ENCODE results near the gene TGFBR3.

The TGFBR3 gene

DNA sequence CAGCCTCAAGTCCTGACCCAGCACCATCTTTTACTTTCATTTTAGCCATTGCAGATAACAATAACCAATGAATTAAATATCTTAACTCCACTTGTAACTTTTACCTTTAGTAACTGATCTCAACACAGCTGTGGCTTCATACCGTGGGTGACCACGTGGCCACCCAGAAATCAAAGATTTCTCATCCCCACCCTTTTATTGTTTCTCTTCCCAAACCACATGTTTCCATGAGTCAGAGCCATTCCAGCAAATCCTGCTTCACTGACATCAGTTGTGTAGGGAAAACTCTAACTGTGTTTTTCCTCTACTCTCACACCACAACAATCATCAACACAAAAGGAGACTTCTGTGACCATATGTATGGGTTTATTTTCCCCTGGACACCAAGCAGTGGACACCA, 38.2 kb upstream of the TGFBR3 start:
- H2AFZ ChIP-seq (ENCODE audit: low read depth): no peak overlapping the region
- H3K4me3 ChIP-seq (IDR thresholded peaks at IDR 0.05; ENCODE audit: insufficient read depth, low read depth, low read length): no peak overlapping the region
- H3K27ac ChIP-seq: no peak overlapping the region
- H3K4me2 ChIP-seq: no peak overlapping the region
- H3K9ac ChIP-seq: no peak overlapping the region
- no peaks in the 10 kb centered on the region for H3K79me2 ChIP-seq (ENCODE audit: insufficient read depth, low read depth)
- no peaks in the 10 kb centered on the region for H3K27me3 ChIP-seq (ENCODE audit: insufficient read depth, low read depth)
- TF ChIP-seq, protein P1, sequence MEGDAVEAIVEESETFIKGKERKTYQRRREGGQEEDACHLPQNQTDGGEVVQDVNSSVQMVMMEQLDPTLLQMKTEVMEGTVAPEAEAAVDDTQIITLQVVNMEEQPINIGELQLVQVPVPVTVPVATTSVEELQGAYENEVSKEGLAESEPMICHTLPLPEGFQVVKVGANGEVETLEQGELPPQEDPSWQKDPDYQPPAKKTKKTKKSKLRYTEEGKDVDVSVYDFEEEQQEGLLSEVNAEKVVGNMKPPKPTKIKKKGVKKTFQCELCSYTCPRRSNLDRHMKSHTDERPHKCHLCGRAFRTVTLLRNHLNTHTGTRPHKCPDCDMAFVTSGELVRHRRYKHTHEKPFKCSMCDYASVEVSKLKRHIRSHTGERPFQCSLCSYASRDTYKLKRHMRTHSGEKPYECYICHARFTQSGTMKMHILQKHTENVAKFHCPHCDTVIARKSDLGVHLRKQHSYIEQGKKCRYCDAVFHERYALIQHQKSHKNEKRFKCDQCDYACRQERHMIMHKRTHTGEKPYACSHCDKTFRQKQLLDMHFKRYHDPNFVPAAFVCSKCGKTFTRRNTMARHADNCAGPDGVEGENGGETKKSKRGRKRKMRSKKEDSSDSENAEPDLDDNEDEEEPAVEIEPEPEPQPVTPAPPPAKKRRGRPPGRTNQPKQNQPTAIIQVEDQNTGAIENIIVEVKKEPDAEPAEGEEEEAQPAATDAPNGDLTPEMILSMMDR (conservative IDR thresholded peaks at IDR 0.05; ENCODE audit: low read depth, low read length): no peak
- no peaks in the 10 kb centered on the region for H3K4me1 ChIP-seq (ENCODE audit: low read depth, poor library complexity, severe bottlenecking)
- no peaks in the 10 kb centered on the region for H4K20me1 ChIP-seq (ENCODE audit: insufficient read depth)
- no peaks in the 10 kb centered on the region for H3K36me3 ChIP-seq (ENCODE audit: insufficient read depth)

DNA sequence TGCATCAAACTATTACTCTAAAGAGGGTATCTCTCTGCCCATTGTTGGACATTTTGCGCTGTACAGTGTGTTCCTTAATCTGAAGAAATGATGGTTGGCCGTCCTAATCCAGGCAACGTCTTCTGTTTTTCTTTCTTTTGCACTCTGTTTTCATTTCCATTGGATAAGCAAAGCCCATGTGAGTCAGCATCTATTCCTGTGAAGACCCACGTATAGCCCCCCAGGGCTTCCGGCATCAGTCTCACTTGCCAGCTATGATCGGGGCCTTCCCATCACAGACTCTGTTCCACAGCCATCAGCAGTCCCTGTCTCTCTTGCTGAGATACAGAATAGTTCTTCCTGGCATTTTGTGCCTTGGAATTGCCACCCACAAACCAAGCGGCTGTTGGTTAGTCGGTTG, 34.0 kb upstream of the TGFBR3 start:
- no peaks in the 10 kb centered on the region for H4K20me1 ChIP-seq (ENCODE audit: insufficient read depth)
- TF ChIP-seq, protein P1 (conservative IDR thresholded peaks at IDR 0.05; ENCODE audit: low read depth, low read length): no peak
- no peaks in the 10 kb centered on the region for H3K79me2 ChIP-seq (ENCODE audit: insufficient read depth, low read depth)
- no peak overlapping the region for H2AFZ ChIP-seq (ENCODE audit: low read depth)
- no peaks in the 10 kb centered on the region for H3K27me3 ChIP-seq (ENCODE audit: insufficient read depth, low read depth)
- no peak overlapping the region for H3K4me3 ChIP-seq (IDR thresholded peaks at IDR 0.05; ENCODE audit: insufficient read depth, low read depth, low read length)
- no peaks in the 10 kb centered on the region for H3K4me1 ChIP-seq (ENCODE audit: low read depth, poor library complexity, severe bottlenecking)
- no peak overlapping the region for H3K9ac ChIP-seq
- H3K4me2 ChIP-seq: no peak overlapping the region
- H3K27ac ChIP-seq: no peak overlapping the region
- H3K36me3 ChIP-seq (ENCODE audit: insufficient read depth): no peaks in the 10 kb centered on the region

DNA sequence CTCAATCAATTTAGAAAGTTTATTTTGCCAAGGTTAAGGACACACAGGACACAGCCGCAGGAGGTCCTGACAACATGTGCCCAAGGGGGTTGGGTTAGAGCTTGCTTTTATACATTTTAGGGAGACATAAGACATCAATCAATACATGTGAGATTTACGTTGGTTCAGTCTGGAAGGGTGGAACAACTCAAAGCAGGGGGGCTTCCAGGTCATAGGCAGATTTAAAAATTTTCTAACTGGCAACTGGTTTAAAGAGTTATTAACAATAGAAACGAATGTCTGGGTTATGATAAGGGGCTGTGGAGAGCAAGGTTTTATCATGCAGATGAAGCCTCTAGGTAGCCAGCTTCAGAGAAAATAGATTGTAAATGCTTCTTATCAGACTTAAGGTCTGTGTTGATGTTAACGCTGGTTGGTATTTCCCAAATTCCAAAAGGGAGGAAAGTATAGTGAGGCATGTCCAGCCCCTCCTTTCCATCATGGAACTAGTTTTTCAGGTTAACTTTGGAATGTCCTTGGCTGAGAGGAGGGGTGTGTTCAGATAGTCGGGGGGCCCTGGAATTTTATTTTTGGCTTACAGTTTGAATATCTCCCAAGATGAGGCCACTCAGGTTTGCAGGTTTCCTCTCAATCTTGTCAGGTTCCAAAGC, 31.0 kb upstream of the TGFBR3 start:
- Histone ChIP-seq H4K20me1 (ENCODE audit: insufficient read depth) (no peaks in the 10 kb centered on the region), H3K36me3 (ENCODE audit: insufficient read depth) (no peaks in the 10 kb centered on the region), H3K9ac (no peak overlapping the region), H2AFZ (ENCODE audit: low read depth) (no peak overlapping the region), H3K79me2 (ENCODE audit: insufficient read depth, low read depth) (no peaks in the 10 kb centered on the region), H3K4me2 (no peak overlapping the region), H3K27ac (no peak overlapping the region), H3K27me3 (ENCODE audit: insufficient read depth, low read depth) (no peaks in the 10 kb centered on the region), H3K4me1 (ENCODE audit: low read depth, poor library complexity, severe bottlenecking) (no peaks in the 10 kb centered on the region), H3K4me3 (IDR thresholded peaks at IDR 0.05; ENCODE audit: insufficient read depth, low read depth, low read length) (no peak overlapping the region)
- TF ChIP-seq, protein P1 (conservative IDR thresholded peaks at IDR 0.05; ENCODE audit: low read depth, low read length): no peak

DNA sequence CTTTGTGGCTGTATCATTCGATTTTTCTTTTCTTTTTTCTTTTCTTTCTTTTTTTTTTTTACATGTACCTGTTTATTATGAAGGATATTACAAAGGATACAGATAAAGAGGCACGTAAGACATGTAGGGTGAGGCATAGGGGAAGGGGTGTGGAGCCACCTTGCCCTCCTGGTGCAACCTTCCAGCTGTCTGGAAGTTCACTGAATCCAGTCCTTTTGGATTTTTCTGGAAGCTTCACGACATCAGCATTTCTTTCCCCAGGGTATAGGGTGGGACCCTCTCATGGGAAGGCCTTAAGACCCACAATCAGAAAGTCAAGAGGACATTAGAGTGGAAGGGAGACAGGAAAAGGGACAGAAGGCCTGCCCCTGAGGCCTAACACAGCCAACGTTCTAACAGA, 30.1 kb upstream of the TGFBR3 start:
- Histone ChIP-seq H2AFZ (ENCODE audit: low read depth) (no peak overlapping the region), H3K4me2 (no peak overlapping the region), H3K27me3 (ENCODE audit: insufficient read depth, low read depth) (no peaks in the 10 kb centered on the region), H3K27ac (no peak overlapping the region), H3K36me3 (ENCODE audit: insufficient read depth) (no peaks in the 10 kb centered on the region), H3K79me2 (ENCODE audit: insufficient read depth, low read depth) (no peaks in the 10 kb centered on the region), H4K20me1 (ENCODE audit: insufficient read depth) (no peaks in the 10 kb centered on the region), H3K9ac (no peak overlapping the region), H3K4me3 (IDR thresholded peaks at IDR 0.05; ENCODE audit: insufficient read depth, low read depth, low read length) (no peak overlapping the region), H3K4me1 (ENCODE audit: low read depth, poor library complexity, severe bottlenecking) (no peaks in the 10 kb centered on the region)
- TF ChIP-seq, protein P1 (conservative IDR thresholded peaks at IDR 0.05; ENCODE audit: low read depth, low read length): no peak
